Kidney epithelial cell (primary cell): Measurements from ENCODE around the gene COLEC12. TPM values are rescaled to one million over a fixed set of nuclear protein-coding genes. Genes with fewer than 3 reads are reported as not detected.
A peak's percentile ranks its signal among the peaks of the same experiment; 100 is the strongest.

ENCODE experiments used
- DNase-seq: peaks from one replicate; pipeline ENCODE4 v3.0.0-alpha.2; 2010; ENCODE audit warnings: low read depth
- H3K27me3 ChIP-seq: 2 replicates; pipeline ENCODE4 v1.6.0; 2011; ENCODE audit warnings: low read length; ENCODE audit not compliant: control insufficient read depth, insufficient read depth
- H3K36me3 ChIP-seq: 2 replicates; pipeline ENCODE4 v1.5.1; 2011; ENCODE audit warnings: low read length; ENCODE audit not compliant: control insufficient read depth, insufficient read depth
- H3K4me3 ChIP-seq: 2 replicates; pipeline ENCODE4 v1.5.1; 2011; ENCODE audit warnings: low read depth, mild to moderate bottlenecking, control low read depth, low read length
- total RNA-seq: library from RNA; depleted of rRNA; stranded (reverse); fragments of >200 nt; gene quantifications from 2 replicates; pipeline ENCODE4 v1.2.3, GENCODE V29; 2015
- TF ChIP-seq, protein P1 (sequence below): IDR thresholded peaks from 2 replicates; pipeline ENCODE4 v1.5.1; 2011; ENCODE audit warnings: mild to moderate bottlenecking, moderate library complexity, low read length, control low read depth, inconsistent platforms; ENCODE audit not compliant: insufficient read depth, poor library complexity, severe bottlenecking

The COLEC12 gene
- total RNA-seq, 1 donor from 2014 or later, result 1.2 TPM

DNA sequence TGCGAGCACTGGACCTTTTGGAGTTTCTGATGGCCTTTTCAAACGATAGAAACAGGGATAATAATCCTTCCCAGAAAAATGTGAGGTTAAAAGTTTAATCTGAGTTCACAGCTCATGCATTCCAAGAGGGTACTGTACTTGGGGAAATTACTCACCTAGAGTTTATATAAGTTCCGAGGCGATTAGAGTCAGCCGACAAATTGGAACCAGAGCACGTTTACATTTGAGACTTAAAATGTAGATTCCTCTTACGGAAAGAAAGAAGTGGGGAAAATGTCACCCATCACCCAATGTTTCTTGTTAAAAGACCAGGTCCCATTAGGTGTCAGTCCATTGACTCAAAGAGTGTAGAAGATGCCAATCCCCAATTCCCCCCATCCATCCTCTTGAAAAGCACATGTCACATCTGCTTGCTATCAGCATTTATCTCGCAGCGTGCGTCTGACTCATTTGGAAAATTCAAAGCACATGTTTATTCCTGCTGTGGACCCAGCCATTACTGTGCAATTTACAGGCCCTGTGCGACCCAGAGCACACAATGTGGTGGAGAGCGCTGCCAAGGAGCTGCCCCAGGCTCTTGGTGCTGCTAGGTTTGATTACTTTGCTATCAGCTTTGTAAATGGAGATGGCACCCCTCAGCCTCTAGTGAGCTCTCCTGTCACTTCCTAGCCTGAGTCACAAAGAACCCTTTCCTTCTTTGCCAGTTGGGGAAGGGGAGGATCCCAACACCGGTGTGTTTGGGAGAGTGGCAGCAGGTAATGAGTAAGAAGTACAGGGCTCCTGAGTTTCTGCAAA lies 104.8 kb downstream of the COLEC12 start:
- no peak for DNase-seq
- Histone ChIP-seq H3K36me3 (no peaks in the 10 kb centered on the region), H3K4me3 (no peak overlapping the region), H3K27me3 (no peaks in the 10 kb centered on the region)
- TF ChIP-seq, protein P1, sequence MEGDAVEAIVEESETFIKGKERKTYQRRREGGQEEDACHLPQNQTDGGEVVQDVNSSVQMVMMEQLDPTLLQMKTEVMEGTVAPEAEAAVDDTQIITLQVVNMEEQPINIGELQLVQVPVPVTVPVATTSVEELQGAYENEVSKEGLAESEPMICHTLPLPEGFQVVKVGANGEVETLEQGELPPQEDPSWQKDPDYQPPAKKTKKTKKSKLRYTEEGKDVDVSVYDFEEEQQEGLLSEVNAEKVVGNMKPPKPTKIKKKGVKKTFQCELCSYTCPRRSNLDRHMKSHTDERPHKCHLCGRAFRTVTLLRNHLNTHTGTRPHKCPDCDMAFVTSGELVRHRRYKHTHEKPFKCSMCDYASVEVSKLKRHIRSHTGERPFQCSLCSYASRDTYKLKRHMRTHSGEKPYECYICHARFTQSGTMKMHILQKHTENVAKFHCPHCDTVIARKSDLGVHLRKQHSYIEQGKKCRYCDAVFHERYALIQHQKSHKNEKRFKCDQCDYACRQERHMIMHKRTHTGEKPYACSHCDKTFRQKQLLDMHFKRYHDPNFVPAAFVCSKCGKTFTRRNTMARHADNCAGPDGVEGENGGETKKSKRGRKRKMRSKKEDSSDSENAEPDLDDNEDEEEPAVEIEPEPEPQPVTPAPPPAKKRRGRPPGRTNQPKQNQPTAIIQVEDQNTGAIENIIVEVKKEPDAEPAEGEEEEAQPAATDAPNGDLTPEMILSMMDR, result no peak

GRCh38 chr18:394987-395362 lies 105.5 kb downstream of the COLEC12 start:
- H3K36me3 ChIP-seq, result no peaks in the 10 kb centered on the region
- no peak overlapping the region for H3K4me3 ChIP-seq
- H3K27me3 ChIP-seq, result no peaks in the 10 kb centered on the region
- peak; percentile 28 for DNase-seq
- TF ChIP-seq, protein P1, result no peak

- no peaks in the 10 kb centered on the region for H3K27me3 ChIP-seq
- no peaks in the 10 kb centered on the region for H3K36me3 ChIP-seq
- TF ChIP-seq, protein P1, result no peak
- no peak overlapping the region for H3K4me3 ChIP-seq
- DNase-seq, result no peak
These were observed 106.1 kb downstream of the COLEC12 start for GRCh38 chr18:394262-394986.

DNA sequence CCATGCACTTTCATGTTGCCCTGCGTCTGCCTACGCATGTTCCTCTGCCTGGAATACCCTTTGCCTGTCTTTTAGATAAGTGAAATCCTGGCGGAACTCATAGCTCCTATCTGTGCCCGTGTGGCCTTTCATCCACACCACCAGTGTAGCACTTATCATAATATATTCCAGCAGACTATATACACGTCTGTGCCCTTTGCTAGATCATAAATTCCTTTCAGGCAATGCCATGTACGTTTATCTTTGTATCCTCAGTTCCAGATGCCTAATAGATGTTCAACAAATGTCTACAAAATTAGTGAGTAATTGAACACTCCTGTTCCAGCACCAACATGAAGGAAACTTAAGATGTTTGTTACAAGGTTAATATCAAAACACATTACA lies 106.9 kb downstream of the COLEC12 start:
- Histone ChIP-seq H3K4me3 (no peak overlapping the region), H3K27me3 (no peaks in the 10 kb centered on the region), H3K36me3 (no peaks in the 10 kb centered on the region)
- TF ChIP-seq, protein P1, result no peak
- no peak for DNase-seq

DNA sequence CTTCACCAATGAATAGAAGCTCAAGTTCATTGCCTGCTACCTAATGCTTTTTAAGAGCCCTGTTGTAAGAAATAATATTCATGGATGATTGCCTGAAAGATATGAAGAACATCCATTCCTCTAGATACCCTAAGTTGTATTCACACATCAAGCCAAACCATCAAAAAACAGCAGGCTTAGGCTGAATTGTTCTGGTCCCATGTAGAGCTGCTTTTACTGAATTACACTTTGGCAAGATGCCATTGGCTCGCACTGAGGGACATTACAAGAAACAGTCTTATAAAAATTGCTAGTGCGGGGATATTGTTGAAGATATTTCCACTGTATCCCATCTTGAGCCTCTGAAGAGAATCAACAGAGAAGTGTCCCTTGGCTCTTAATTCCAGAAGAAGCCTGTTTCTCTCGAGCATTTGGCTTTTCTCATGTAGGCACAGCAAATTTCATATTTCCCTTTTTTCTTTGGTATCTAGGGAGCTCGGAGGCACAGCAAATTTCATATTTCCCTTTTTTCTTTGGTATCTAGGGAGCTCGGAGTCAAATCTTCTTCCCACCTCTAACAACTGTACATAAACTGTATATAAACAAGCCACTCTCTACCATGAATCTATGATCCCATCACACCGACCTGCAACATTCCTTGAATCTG lies 107.5 kb downstream of the COLEC12 start:
- no peak for DNase-seq
- H3K36me3 ChIP-seq, result no peaks in the 10 kb centered on the region

More for the DNA sequence above, 107.5 kb downstream of the COLEC12 start:
- TF ChIP-seq, protein P1, result no peak
- no peaks in the 10 kb centered on the region for H3K27me3 ChIP-seq
- no peak overlapping the region for H3K4me3 ChIP-seq
